GM23338 (cell line): ENCODE results near the gene DAGLA. TPM values are rescaled to one million over a fixed set of nuclear protein-coding genes. Genes with fewer than 3 reads are reported as not detected.

Experiments used
- ATAC-seq: fragments of 200-7000 bp; cut with Tn5 transposase; 3 replicates; pipeline ENCODE4 v1.9.1; 2020
- DNase-seq: peaks from one replicate; pipeline ENCODE4 v3.0.0-alpha.2; 2015; ENCODE audit warnings: low spot score
- H2AFZ ChIP-seq: fragments of 200-600 bp; sonication (generic); 2 replicates; pipeline ENCODE4 v1.8.0; 2016; ENCODE audit warnings: antibody characterized with exemption, mild to moderate bottlenecking, moderate library complexity
- H3F3A ChIP-seq: fragments of 200-600 bp; sonication (generic); replicated peaks from 2 replicates; pipeline ENCODE4 v1.8.0; 2017; ENCODE audit warnings: antibody characterized with exemption, mixed run types, low read depth
- H3K27ac ChIP-seq: fragments of 200-600 bp; sonication (generic); 2 replicates; pipeline ENCODE4 v1.6.1; 2016; ENCODE audit warnings: low read depth
- H3K27me3 ChIP-seq: fragments of 200-600 bp; sonication (generic); 2 replicates; pipeline ENCODE4 v1.8.0; 2016; ENCODE audit warnings: mild to moderate bottlenecking, mixed run types, moderate library complexity; ENCODE audit not compliant: insufficient read depth
- H3K36me3 ChIP-seq: fragments of 200-600 bp; sonication (generic); 2 replicates; pipeline ENCODE4 v1.8.0; 2016; ENCODE audit warnings: mild to moderate bottlenecking; ENCODE audit not compliant: insufficient read depth
- H3K4me1 ChIP-seq: fragments of 200-600 bp; sonication (generic); 2 replicates; pipeline ENCODE4 v1.8.0; 2016; ENCODE audit warnings: mild to moderate bottlenecking, moderate library complexity; ENCODE audit not compliant: insufficient read depth
- H3K4me2 ChIP-seq: fragments of 200-600 bp; sonication (generic); 2 replicates; pipeline ENCODE4 v1.7.1; 2017; ENCODE audit warnings: mixed run types
- H3K4me3 ChIP-seq: fragments of 200-600 bp; sonication (generic); 2 replicates; pipeline ENCODE4 v1.6.1; 2016; ENCODE audit warnings: mixed run types
- H3K79me2 ChIP-seq: fragments of 200-600 bp; sonication (generic); replicated peaks from 2 replicates; pipeline ENCODE4 v1.8.0; 2017; ENCODE audit warnings: mild to moderate bottlenecking; ENCODE audit not compliant: insufficient read depth
- H3K9me2 ChIP-seq: fragments of 200-600 bp; sonication (generic); 2 replicates; pipeline ENCODE4 v1.8.0; 2017; ENCODE audit not compliant: insufficient read depth
- H4K20me1 ChIP-seq: fragments of 200-600 bp; sonication (generic); replicated peaks from 2 replicates; pipeline ENCODE4 v1.8.0; 2017; ENCODE audit warnings: mild to moderate bottlenecking; ENCODE audit not compliant: insufficient read depth
- H3K27ac Mint-ChIP-seq: 2 replicates; pipeline ENCODE4 v1.8.0; 2020; ENCODE audit warnings: inconsistent platforms, mild to moderate bottlenecking, moderate library complexity, mixed read lengths
- H3K27me3 Mint-ChIP-seq: 3 replicates; pipeline ENCODE4 v1.8.0; 2022; ENCODE audit warnings: low read depth, mild to moderate bottlenecking, moderate library complexity, mixed read lengths, inconsistent platforms; ENCODE audit not compliant: insufficient read depth, poor library complexity
- H3K36me3 Mint-ChIP-seq: 3 replicates; pipeline ENCODE4 v1.8.0; 2021; ENCODE audit warnings: low read depth, mild to moderate bottlenecking, inconsistent platforms, moderate library complexity, mixed read lengths
- H3K4me1 Mint-ChIP-seq: 3 replicates; pipeline ENCODE4 v1.8.0; 2020; ENCODE audit warnings: mild to moderate bottlenecking, inconsistent platforms, mixed read lengths
- H3K4me3 Mint-ChIP-seq: 3 replicates; pipeline ENCODE4 v1.8.0; 2021; ENCODE audit warnings: moderate library complexity, mild to moderate bottlenecking, inconsistent platforms, mixed read lengths
- H3K9me3 Mint-ChIP-seq: 3 replicates; pipeline ENCODE4 v1.8.0; 2020; ENCODE audit warnings: moderate library complexity, mild to moderate bottlenecking, inconsistent platforms, mixed read lengths
- CREB1 ChIP-seq: fragments of 250-450 bp; sonication (Bioruptor Pico); IDR thresholded peaks from 2 replicates; pipeline ENCODE4 v1.5.0; 2020; ENCODE audit warnings: low read depth, mild to moderate bottlenecking, moderate library complexity
- EZH2 ChIP-seq: fragments of 200-600 bp; sonication (generic); IDR thresholded peaks from one replicate; pipeline ENCODE4 v1.8.0; 2017; ENCODE audit warnings: antibody characterized with exemption, mild to moderate bottlenecking, low read depth; ENCODE audit not compliant: unreplicated experiment
- EZH2phosphoT487 ChIP-seq: fragments of 200-600 bp; sonication (generic); IDR thresholded peaks from one replicate; pipeline ENCODE4 v1.8.1; 2018; ENCODE audit warnings: antibody characterized with exemption; ENCODE audit not compliant: unreplicated experiment
- JUNB ChIP-seq: IDR thresholded peaks from one replicate; pipeline ENCODE4 v1.6.1; 2016; ENCODE audit warnings: antibody characterized with exemption; ENCODE audit not compliant: unreplicated experiment
- NANOG ChIP-seq: IDR thresholded peaks from 2 replicates; pipeline ENCODE4 v1.6.1; 2016; ENCODE audit warnings: antibody characterized with exemption, borderline replicate concordance
- POLR2AphosphoS5 ChIP-seq: IDR thresholded peaks from 2 replicates; pipeline ENCODE4 v1.6.1; 2016; ENCODE audit warnings: antibody characterized with exemption, low read depth
- STAT1 ChIP-seq: IDR thresholded peaks from one replicate; pipeline ENCODE4 v1.6.1; 2016; ENCODE audit warnings: antibody characterized with exemption; ENCODE audit not compliant: unreplicated experiment
- ZNF114 ChIP-seq: fragments of 250-450 bp; sonication (Bioruptor Pico); IDR thresholded peaks from 2 replicates; pipeline ENCODE4 v1.5.0; 2020; ENCODE audit warnings: mild to moderate bottlenecking, moderate library complexity
- ZNF331 ChIP-seq: fragments of 250-450 bp; sonication (Bioruptor Pico); IDR thresholded peaks from 2 replicates; pipeline ENCODE4 v1.5.0; 2020; ENCODE audit warnings: low read depth, mild to moderate bottlenecking, moderate library complexity
- polyA plus RNA-seq: library from polyadenylated mRNA; unstranded; fragments of >200 nt; fragmentation: Nextera tagmentation; extraction: Ambion mirVana; gene quantifications from 2 replicates; pipeline ENCODE4 v1.2.1, GENCODE V29; 2016
- total RNA-seq: library from RNA; depleted of rRNA; stranded (reverse); fragments of >200 nt; shearing (Covaris generic); gene quantifications from 2 replicates; pipeline ENCODE4 v1.2.3, GENCODE V29; 2014
- TF ChIP-seq, protein P1 (sequence below): IDR thresholded peaks from one replicate; pipeline ENCODE4 v1.6.1; 2018; ENCODE audit warnings: antibody characterized with exemption; ENCODE audit not compliant: unreplicated experiment
- TF ChIP-seq, protein P2 (sequence below): IDR thresholded peaks from 2 replicates; pipeline ENCODE4 v1.6.1; 2016; ENCODE audit warnings: antibody characterized with exemption
- TF ChIP-seq, protein P3 (sequence below), 2 experiments: fragments of 200-600 bp in 1 of 2; sonication (generic) in 1 of 2; conservative IDR thresholded peaks; 2 replicates each; pipeline versions ENCODE4 v1.5.1 to v1.6.1; 2016 to 2017; ENCODE audit warnings: antibody characterized with exemption in 2 of 2, low read depth in 2 of 2, mild to moderate bottlenecking in 2 of 2, moderate library complexity in 1 of 2

Gene DAGLA
- total and polyA plus RNA-seq, 2 experiments from 2014 or later, result 0.55 to 2.5 TPM

DNA sequence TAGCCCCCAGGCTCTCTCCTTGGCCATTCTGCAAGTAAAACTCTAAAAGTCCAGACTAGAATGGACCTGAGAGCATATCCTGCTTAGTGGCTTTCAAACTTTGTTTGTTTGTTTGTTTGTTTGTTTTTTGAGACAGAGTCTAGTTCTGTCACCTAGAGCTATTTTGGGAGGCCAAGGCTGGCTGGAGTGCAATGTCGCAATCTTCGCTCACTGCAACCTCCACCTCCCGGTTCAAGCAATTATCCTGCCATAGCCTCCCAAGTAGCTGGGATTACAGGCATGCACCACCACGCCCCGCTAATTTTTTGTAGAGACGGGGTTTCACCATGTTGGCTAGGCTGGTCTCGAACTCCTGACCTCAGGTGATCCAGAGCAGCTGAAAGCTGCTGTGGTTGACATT, 28.9 kb downstream of the DAGLA start:
- no peak overlapping the region for H3K4me3 Mint-ChIP-seq
- no peaks in the 10 kb centered on the region for H3K9me3 Mint-ChIP-seq

DNA sequence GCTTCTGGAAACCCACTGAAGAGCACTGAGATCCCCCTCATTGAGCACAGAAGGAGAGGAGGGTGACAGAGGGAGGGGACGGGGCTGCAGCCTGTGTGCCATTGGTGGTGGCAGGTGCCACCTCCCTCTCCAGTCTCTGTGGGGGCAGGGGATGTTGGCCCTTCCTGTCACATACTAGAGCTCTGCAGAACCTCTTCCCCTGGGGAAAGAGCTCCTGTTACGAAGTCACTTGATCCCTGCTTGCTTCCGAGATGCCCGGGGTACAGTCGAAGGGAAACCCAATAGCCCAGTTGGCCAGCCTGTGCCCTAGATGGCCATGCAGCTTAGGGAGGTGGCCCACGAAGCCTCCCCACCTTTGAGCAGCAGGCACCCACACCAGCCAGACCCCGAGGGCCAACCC, 29.4 kb downstream of the DAGLA start:
- ATAC-seq, result no peak
- H3K36me3 Mint-ChIP-seq, result no peaks in the 10 kb centered on the region
- Histone ChIP-seq H4K20me1 (no peaks in the 10 kb centered on the region), H3K79me2 (no peaks in the 10 kb centered on the region), H3K4me1 (no peaks in the 10 kb centered on the region; the same call in 1 of the 2 replicates), H3F3A (no peaks in the 10 kb centered on the region), H3K27ac (no peak overlapping the region), H3K4me2 (no peak overlapping the region), H3K36me3 (no peaks in the 10 kb centered on the region), H2AFZ (no peak overlapping the region), H3K4me3 (no peak overlapping the region), H3K27me3 (no peaks in the 10 kb centered on the region), H3K9me2 (no peaks in the 10 kb centered on the region)
- no peak overlapping the region for H3K4me3 Mint-ChIP-seq
- H3K4me1 Mint-ChIP-seq, result peaks cover 27% of the 10 kb centered on the region
- peaks cover 6% of the 10 kb centered on the region for H3K27me3 Mint-ChIP-seq
- no peaks in the 10 kb centered on the region for H3K9me3 Mint-ChIP-seq
- H3K27ac Mint-ChIP-seq, result no peak overlapping the region
- DNase-seq, result no peak
- no peak for TF ChIP-seq ZNF331 (CRISPR knock-in tag)
- TF ChIP-seq STAT1, result no peak
- no peak for TF ChIP-seq EZH2
- TF ChIP-seq EZH2phosphoT487, result no peak
- TF ChIP-seq JUNB, result no peak
- TF ChIP-seq ZNF114, result no peak
- TF ChIP-seq, protein P1, sequence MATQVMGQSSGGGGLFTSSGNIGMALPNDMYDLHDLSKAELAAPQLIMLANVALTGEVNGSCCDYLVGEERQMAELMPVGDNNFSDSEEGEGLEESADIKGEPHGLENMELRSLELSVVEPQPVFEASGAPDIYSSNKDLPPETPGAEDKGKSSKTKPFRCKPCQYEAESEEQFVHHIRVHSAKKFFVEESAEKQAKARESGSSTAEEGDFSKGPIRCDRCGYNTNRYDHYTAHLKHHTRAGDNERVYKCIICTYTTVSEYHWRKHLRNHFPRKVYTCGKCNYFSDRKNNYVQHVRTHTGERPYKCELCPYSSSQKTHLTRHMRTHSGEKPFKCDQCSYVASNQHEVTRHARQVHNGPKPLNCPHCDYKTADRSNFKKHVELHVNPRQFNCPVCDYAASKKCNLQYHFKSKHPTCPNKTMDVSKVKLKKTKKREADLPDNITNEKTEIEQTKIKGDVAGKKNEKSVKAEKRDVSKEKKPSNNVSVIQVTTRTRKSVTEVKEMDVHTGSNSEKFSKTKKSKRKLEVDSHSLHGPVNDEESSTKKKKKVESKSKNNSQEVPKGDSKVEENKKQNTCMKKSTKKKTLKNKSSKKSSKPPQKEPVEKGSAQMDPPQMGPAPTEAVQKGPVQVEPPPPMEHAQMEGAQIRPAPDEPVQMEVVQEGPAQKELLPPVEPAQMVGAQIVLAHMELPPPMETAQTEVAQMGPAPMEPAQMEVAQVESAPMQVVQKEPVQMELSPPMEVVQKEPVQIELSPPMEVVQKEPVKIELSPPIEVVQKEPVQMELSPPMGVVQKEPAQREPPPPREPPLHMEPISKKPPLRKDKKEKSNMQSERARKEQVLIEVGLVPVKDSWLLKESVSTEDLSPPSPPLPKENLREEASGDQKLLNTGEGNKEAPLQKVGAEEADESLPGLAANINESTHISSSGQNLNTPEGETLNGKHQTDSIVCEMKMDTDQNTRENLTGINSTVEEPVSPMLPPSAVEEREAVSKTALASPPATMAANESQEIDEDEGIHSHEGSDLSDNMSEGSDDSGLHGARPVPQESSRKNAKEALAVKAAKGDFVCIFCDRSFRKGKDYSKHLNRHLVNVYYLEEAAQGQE, result no peak
- TF ChIP-seq CREB1 (CRISPR knock-in tag), result no peak
- TF ChIP-seq POLR2AphosphoS5, result no peak
- no peak for TF ChIP-seq NANOG
- TF ChIP-seq, protein P2, sequence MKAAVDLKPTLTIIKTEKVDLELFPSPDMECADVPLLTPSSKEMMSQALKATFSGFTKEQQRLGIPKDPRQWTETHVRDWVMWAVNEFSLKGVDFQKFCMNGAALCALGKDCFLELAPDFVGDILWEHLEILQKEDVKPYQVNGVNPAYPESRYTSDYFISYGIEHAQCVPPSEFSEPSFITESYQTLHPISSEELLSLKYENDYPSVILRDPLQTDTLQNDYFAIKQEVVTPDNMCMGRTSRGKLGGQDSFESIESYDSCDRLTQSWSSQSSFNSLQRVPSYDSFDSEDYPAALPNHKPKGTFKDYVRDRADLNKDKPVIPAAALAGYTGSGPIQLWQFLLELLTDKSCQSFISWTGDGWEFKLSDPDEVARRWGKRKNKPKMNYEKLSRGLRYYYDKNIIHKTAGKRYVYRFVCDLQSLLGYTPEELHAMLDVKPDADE, result no peak

More for the DNA sequence above, 28.9 kb downstream of the DAGLA start:
- H3K4me2 ChIP-seq, result no peak overlapping the region
- Mint-ChIP-seq H3K27ac (no peak overlapping the region), H3K27me3 (peaks cover 3% of the 10 kb centered on the region), H3K36me3 (no peaks in the 10 kb centered on the region), H3K4me1 (peaks cover 26% of the 10 kb centered on the region)
- no peaks in the 10 kb centered on the region for H3K36me3 ChIP-seq
- no peaks in the 10 kb centered on the region for H3K9me2 ChIP-seq
- no peaks in the 10 kb centered on the region; the same call in 1 of the 2 replicates for H3K4me1 ChIP-seq
- DNase-seq, result no peak
- H3K27ac ChIP-seq, result no peak overlapping the region
- H2AFZ ChIP-seq, result no peak overlapping the region
- TF ChIP-seq CREB1 (CRISPR knock-in tag) (no peak), NANOG (no peak)
- TF ChIP-seq, protein P3, sequence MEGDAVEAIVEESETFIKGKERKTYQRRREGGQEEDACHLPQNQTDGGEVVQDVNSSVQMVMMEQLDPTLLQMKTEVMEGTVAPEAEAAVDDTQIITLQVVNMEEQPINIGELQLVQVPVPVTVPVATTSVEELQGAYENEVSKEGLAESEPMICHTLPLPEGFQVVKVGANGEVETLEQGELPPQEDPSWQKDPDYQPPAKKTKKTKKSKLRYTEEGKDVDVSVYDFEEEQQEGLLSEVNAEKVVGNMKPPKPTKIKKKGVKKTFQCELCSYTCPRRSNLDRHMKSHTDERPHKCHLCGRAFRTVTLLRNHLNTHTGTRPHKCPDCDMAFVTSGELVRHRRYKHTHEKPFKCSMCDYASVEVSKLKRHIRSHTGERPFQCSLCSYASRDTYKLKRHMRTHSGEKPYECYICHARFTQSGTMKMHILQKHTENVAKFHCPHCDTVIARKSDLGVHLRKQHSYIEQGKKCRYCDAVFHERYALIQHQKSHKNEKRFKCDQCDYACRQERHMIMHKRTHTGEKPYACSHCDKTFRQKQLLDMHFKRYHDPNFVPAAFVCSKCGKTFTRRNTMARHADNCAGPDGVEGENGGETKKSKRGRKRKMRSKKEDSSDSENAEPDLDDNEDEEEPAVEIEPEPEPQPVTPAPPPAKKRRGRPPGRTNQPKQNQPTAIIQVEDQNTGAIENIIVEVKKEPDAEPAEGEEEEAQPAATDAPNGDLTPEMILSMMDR (conservative IDR thresholded peaks at IDR 0.05; ENCODE audit: low read depth in 2 of 2), result no peak
- H3K27me3 ChIP-seq, result no peaks in the 10 kb centered on the region
- no peak overlapping the region for H3K4me3 ChIP-seq
- H3F3A ChIP-seq, result no peaks in the 10 kb centered on the region
- no peaks in the 10 kb centered on the region for H3K79me2 ChIP-seq
- no peak for ATAC-seq
- no peaks in the 10 kb centered on the region for H4K20me1 ChIP-seq
